ENCODE data around the gene KIF26B. TPM values are rescaled to one million over a fixed set of nuclear protein-coding genes. Genes with fewer than 3 reads are reported as not detected.

The KIF26B gene
- total and polyA plus RNA-seq, 7 donors = 0.01 to 0.32 (median 0.06) TPM

DNA sequence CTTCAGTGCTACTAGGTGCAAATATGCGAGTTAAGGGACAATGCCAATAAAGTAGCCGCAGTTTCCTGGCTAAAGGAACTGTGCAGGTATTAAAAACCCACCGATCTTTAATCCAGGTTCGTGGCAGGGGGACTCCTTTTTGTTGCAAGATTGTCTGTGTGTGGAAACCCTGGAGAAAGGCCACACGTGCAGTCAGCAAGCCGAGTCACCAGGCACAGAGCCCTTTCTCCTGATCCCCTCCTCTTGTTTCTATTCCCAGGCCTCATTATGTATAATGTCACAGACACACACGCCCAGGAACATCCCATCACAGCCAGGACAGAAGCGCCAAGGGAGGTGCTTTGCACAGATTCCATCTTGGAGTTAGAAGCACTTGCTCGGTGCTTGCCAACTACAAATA lies 528.9 kb downstream of the KIF26B start:
- H3K4me3 ChIP-seq = no peak overlapping the region
- peaks cover 0 to 4% (median 0%) of the 10 kb centered on the region in 3 donors for H3K27me3 ChIP-seq (ENCODE audit: insufficient read depth in 3 of 3, low read length in 2 of 3)
- intact Hi-C loops (cut with DNase I) = no loop called here
- H3K4me1 ChIP-seq = no peaks in the 10 kb centered on the region
- no peak for ATAC-seq
- H3K9me3 ChIP-seq = no peaks in the 10 kb centered on the region
- no peaks in the 10 kb centered on the region for H3K36me3 ChIP-seq (ENCODE audit: insufficient read depth in 1 of 2, low read depth in 1 of 2)
- H3K27ac ChIP-seq = no peak overlapping the region
- DNase-seq = no peak
- TF ChIP-seq, protein P1, sequence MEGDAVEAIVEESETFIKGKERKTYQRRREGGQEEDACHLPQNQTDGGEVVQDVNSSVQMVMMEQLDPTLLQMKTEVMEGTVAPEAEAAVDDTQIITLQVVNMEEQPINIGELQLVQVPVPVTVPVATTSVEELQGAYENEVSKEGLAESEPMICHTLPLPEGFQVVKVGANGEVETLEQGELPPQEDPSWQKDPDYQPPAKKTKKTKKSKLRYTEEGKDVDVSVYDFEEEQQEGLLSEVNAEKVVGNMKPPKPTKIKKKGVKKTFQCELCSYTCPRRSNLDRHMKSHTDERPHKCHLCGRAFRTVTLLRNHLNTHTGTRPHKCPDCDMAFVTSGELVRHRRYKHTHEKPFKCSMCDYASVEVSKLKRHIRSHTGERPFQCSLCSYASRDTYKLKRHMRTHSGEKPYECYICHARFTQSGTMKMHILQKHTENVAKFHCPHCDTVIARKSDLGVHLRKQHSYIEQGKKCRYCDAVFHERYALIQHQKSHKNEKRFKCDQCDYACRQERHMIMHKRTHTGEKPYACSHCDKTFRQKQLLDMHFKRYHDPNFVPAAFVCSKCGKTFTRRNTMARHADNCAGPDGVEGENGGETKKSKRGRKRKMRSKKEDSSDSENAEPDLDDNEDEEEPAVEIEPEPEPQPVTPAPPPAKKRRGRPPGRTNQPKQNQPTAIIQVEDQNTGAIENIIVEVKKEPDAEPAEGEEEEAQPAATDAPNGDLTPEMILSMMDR (IDR thresholded peaks at IDR 0.05) = no peak
- WGBS, 3 donors = 52 to 66% (median 59%) methylated on average over 9 of the region's 9 CpGs

DNA sequence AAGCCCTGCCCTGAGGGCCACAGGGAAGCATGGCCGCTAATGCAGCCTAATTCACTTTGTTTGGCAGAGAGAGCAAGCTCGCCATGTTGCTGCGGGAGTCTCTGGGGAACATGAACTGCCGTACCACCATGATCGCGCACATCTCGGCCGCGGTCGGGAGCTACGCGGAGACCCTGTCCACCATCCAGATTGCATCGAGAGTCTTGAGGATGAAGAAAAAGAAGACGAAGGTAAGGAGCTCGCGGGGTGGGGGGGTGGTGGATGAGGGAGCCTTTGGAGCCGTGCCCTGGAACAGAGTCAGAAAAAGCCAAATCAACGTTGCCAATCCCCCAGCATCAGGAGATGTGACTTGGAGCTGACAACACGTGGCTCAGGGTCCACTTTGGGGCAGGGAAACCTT lies 529.4 kb downstream of the KIF26B start:
- H3K9me3 ChIP-seq = no peaks in the 10 kb centered on the region
- 88 to 92% (median 91%) methylated on average over 19 of the region's 19 CpGs for WGBS, 3 donors
- no peak for ATAC-seq

DNA sequence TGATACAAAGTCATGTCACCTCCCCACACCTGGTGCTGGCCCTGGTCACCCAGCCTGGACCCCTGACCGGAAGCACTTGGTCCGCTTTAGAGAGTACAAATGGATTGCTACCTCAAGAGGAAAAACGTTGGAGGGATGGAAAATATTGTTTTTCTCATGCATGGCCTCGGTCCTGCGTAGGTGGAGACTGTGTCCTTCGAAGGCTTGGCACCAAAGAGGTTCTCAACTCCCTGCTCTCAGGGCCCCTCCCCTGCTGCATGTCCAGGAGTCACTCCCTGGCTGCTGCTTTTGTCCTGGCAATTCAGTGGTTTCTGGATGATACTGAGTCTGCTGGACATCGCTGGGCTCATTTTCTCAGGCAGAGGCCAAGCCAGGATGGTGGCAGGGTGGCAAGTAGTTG lies 529.8 kb downstream of the KIF26B start:
- WGBS, 3 donors = 67 to 88% (median 82%) methylated on average over 7 of the region's 7 CpGs
- H3K27ac ChIP-seq = no peak overlapping the region
- peaks cover 0 to 4% (median 0%) of the 10 kb centered on the region in 3 donors for H3K27me3 ChIP-seq (ENCODE audit: insufficient read depth in 3 of 3, low read length in 2 of 3)
- no peaks in the 10 kb centered on the region for H3K9me3 ChIP-seq
- TF ChIP-seq, protein P1 (IDR thresholded peaks at IDR 0.05) = no peak
- no peaks in the 10 kb centered on the region for H3K4me1 ChIP-seq
- DNase-seq (no peak), ATAC-seq (no peak)
- H3K4me3 ChIP-seq = no peak overlapping the region
- intact Hi-C loops (cut with DNase I) = no loop called here
- no peaks in the 10 kb centered on the region for H3K36me3 ChIP-seq (ENCODE audit: insufficient read depth in 1 of 2, low read depth in 1 of 2)

More for the DNA sequence above, 529.4 kb downstream of the KIF26B start:
- TF ChIP-seq, protein P1 (IDR thresholded peaks at IDR 0.05) = no peak
- no peak overlapping the region for H3K27ac ChIP-seq
- no peak for DNase-seq
- H3K4me3 ChIP-seq = no peak overlapping the region
- H3K4me1 ChIP-seq = no peaks in the 10 kb centered on the region
- H3K27me3 ChIP-seq (ENCODE audit: insufficient read depth in 3 of 3, low read length in 2 of 3) = peaks cover 0 to 4% (median 0%) of the 10 kb centered on the region in 3 donors
- no peaks in the 10 kb centered on the region for H3K36me3 ChIP-seq (ENCODE audit: insufficient read depth in 1 of 2, low read depth in 1 of 2)
- intact Hi-C loops (cut with DNase I) = no loop called here

DNA sequence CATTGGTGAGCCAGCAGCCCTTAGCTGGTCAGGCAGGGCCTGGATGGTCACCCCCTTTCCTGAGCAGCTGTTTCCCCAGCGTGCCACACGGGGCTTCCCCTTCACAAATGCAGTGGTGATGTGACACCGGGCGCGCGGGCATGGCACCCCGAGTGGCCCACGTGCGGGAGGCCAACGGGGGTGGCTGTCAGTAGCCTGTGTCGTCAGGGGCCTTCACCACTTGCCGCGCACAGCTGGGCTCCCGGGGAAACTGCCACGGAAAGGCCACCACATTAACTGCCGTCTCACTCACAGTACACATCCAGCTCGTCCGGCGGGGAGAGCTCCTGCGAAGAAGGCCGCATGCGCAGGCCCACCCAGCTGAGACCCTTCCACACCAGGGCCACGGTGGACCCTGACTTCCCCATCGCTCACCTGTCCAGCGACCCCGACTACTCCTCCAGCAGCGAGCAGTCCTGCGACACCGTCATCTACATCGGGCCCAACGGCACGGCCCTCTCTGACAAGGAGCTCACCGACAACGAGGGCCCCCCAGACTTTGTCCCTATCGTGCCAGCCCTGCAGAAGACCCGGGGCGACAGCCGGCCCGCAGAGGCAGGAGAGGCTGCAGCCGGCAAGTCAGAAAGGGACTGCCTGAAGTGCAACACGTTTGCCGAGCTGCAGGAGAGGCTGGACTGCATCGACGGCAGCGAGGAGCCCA lies 530.5 kb downstream of the KIF26B start:
- Histone ChIP-seq H3K27ac (no peak overlapping the region), H3K4me1 (no peaks in the 10 kb centered on the region), H3K36me3 (ENCODE audit: insufficient read depth in 1 of 2, low read depth in 1 of 2) (no peaks in the 10 kb centered on the region), H3K9me3 (no peaks in the 10 kb centered on the region), H3K27me3 (ENCODE audit: insufficient read depth in 3 of 3, low read length in 2 of 3) (peaks cover 0 to 4% (median 2%) of the 10 kb centered on the region in 3 donors), H3K4me3 (no peak overlapping the region)
- 86 to 91% (median 90%) methylated on average over 45 of the region's 45 CpGs for WGBS, 3 donors
- TF ChIP-seq, protein P1 (IDR thresholded peaks at IDR 0.05) = no peak
- intact Hi-C loops (cut with DNase I) = no loop called here
- DNase-seq (no peak), ATAC-seq (no peak)

DNA sequence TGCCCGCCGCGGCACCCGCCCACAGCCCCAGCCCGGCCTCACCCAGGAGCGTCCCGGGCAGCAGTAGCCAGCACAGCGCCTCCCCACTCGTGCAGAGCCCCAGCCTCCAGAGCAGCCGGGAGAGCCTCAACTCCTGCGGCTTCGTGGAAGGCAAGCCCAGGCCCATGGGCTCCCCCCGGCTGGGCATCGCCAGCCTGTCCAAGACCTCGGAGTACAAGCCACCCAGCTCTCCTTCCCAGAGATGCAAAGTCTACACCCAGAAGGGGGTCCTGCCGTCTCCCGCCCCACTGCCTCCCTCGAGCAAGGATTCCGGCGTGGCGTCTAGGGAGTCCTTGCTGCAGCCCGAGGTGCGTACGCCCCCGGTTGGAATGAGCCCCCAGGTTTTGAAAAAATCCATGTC lies 531.2 kb downstream of the KIF26B start:
- DNase-seq = no peak
- ATAC-seq = no peak
- 94 to 96% (median 95%) methylated on average over 25 of the region's 25 CpGs for WGBS, 3 donors
- no peak overlapping the region for H3K27ac ChIP-seq
- no peaks in the 10 kb centered on the region for H3K9me3 ChIP-seq
- TF ChIP-seq, protein P1 (IDR thresholded peaks at IDR 0.05) = no peak
- no peaks in the 10 kb centered on the region for H3K4me1 ChIP-seq
- no peaks in the 10 kb centered on the region for H3K36me3 ChIP-seq (ENCODE audit: insufficient read depth in 1 of 2, low read depth in 1 of 2)
- peaks cover 0 to 4% (median 2%) of the 10 kb centered on the region in 3 donors for H3K27me3 ChIP-seq (ENCODE audit: insufficient read depth in 3 of 3, low read length in 2 of 3)
- H3K4me3 ChIP-seq = no peak overlapping the region
- intact Hi-C loops (cut with DNase I) = no loop called here
